ENCODE measurements around the gene MOGAT1. TPM values are rescaled to one million over a fixed set of nuclear protein-coding genes. Genes with fewer than 3 reads are reported as not detected.
A peak's percentile ranks its signal among the peaks of the same experiment; 100 is the strongest.

The MOGAT1 gene
- total and polyA plus RNA-seq, 2 experiments from 2014 or later, result not detected

- H3K27me3 ChIP-seq, result no peaks in the 10 kb centered on the region
- DNase-seq (ENCODE audit: low read depth in 1 of 2, low spot score in 1 of 2), result peak in 1 of 2 donors; percentile 6
- TF ChIP-seq, protein P1, sequence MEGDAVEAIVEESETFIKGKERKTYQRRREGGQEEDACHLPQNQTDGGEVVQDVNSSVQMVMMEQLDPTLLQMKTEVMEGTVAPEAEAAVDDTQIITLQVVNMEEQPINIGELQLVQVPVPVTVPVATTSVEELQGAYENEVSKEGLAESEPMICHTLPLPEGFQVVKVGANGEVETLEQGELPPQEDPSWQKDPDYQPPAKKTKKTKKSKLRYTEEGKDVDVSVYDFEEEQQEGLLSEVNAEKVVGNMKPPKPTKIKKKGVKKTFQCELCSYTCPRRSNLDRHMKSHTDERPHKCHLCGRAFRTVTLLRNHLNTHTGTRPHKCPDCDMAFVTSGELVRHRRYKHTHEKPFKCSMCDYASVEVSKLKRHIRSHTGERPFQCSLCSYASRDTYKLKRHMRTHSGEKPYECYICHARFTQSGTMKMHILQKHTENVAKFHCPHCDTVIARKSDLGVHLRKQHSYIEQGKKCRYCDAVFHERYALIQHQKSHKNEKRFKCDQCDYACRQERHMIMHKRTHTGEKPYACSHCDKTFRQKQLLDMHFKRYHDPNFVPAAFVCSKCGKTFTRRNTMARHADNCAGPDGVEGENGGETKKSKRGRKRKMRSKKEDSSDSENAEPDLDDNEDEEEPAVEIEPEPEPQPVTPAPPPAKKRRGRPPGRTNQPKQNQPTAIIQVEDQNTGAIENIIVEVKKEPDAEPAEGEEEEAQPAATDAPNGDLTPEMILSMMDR (IDR thresholded peaks at IDR 0.05; ENCODE audit: low read depth, low read length), result no peak
- H3K4me3 ChIP-seq, result peak overlapping the region; percentile 73
- peaks cover 7% of the 10 kb centered on the region for H3K4me1 ChIP-seq (ENCODE audit: low read depth)
- no peaks in the 10 kb centered on the region for H3K36me3 ChIP-seq
- no peaks in the 10 kb centered on the region for H3K9me3 ChIP-seq (ENCODE audit: low read depth)
- H3K27ac ChIP-seq, result peak overlapping the region; percentile 99
Measured at GRCh38 chr2:222656526-222657446, 14.7 kb upstream of the MOGAT1 start.

- Histone ChIP-seq H3K27ac (no peak overlapping the region), H3K36me3 (no peaks in the 10 kb centered on the region), H3K27me3 (peaks cover 10% of the 10 kb centered on the region), H3K4me3 (no peak overlapping the region), H3K4me1 (ENCODE audit: low read depth) (peaks cover 9% of the 10 kb centered on the region), H3K9me3 (ENCODE audit: low read depth) (no peaks in the 10 kb centered on the region)
- peak in 1 of 2 donors; percentile 72 for DNase-seq (ENCODE audit: low read depth in 1 of 2, low spot score in 1 of 2)
- TF ChIP-seq, protein P1 (IDR thresholded peaks at IDR 0.05; ENCODE audit: low read depth, low read length), result no peak
Measured at GRCh38 chr2:222663479-222663878, 8.0 kb upstream of the MOGAT1 start.

DNA sequence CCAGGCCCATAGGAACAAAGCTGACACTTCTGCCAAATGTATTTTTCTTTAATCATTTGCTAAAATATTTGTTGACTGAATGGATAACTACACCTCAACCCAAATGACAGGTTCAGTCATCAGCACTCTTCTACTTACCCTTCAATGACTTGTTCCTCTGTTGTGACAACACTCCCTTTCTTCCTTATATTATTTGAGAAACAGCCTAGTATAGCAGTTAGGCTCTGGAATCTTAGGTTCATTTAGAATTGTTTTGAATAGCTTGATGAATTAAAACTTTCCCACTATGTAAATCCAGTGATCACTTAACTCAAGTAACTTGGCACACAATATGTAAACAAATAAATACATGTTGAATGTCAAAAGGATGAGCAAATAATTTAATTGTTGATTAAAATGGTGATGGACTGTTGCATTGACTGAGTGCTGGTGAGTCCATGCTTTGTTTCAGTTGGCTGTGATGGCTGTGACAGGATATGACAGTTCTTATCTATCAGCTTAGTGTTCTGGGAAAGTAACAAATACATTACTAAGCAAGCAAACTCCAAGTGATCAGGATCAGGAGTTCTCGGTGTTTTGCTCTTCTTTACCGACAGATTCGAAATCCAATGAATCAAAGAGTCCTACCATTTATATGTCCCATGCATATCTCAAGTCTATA is 2.8 kb upstream of the MOGAT1 start:
- no peak for DNase-seq (ENCODE audit: low read depth in 1 of 2, low spot score in 1 of 2)
- Histone ChIP-seq H3K27ac (no peak overlapping the region), H3K4me1 (ENCODE audit: low read depth) (peaks cover 4% of the 10 kb centered on the region), H3K36me3 (no peaks in the 10 kb centered on the region), H3K27me3 (peaks cover 54% of the 10 kb centered on the region), H3K9me3 (ENCODE audit: low read depth) (no peaks in the 10 kb centered on the region), H3K4me3 (no peak overlapping the region)
- TF ChIP-seq, protein P1 (IDR thresholded peaks at IDR 0.05; ENCODE audit: low read depth, low read length), result no peak

DNA sequence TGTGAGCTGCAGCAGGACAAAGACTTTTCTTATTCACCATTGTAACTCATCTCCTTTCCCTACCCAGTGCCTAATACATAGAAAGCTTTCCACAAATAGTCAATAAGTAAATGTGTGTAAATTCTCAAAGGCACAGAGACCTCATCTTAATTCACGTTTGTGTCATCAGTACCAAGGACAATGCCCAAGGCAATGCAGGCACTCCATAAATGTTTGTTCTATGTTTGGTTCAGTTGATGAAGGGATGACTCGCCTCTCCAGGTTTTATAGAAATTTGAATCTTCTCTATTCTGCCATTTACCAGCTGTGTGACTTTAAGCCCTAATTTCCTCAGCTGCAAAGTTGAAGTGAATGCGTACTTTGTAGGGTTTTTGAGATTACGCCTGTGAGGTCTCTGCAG is 2.1 kb upstream of the MOGAT1 start:
- no peak for DNase-seq (ENCODE audit: low read depth in 1 of 2, low spot score in 1 of 2)
- Histone ChIP-seq H3K36me3 (no peaks in the 10 kb centered on the region), H3K9me3 (ENCODE audit: low read depth) (no peaks in the 10 kb centered on the region), H3K27ac (no peak overlapping the region), H3K4me3 (no peak overlapping the region), H3K4me1 (ENCODE audit: low read depth) (no peaks in the 10 kb centered on the region), H3K27me3 (peaks cover 54% of the 10 kb centered on the region)
- TF ChIP-seq, protein P1 (IDR thresholded peaks at IDR 0.05; ENCODE audit: low read depth, low read length), result no peak

- H3K4me3 ChIP-seq, result no peak overlapping the region
- H3K36me3 ChIP-seq, result no peaks in the 10 kb centered on the region
- H3K9me3 ChIP-seq (ENCODE audit: low read depth), result no peaks in the 10 kb centered on the region
- H3K27me3 ChIP-seq, result peaks cover 54% of the 10 kb centered on the region
- no peak overlapping the region for H3K27ac ChIP-seq
- TF ChIP-seq, protein P1 (IDR thresholded peaks at IDR 0.05; ENCODE audit: low read depth, low read length), result no peak
- DNase-seq (ENCODE audit: low read depth in 1 of 2, low spot score in 1 of 2), result no peak
- H3K4me1 ChIP-seq (ENCODE audit: low read depth), result no peaks in the 10 kb centered on the region
Measured at GRCh38 chr2:222670191-222671038, 1.0 kb upstream of the MOGAT1 start.
